T-helper 2 cell treated with Interferon-gamma antibody and Interleukin-4, amounts not matched to agents 100 ng/mL and 5 ng/mL, for 36 hours (primary cell): Measurements from ENCODE around the gene ATG14. TPM values are rescaled to one million over a fixed set of nuclear protein-coding genes. Genes with fewer than 3 reads are reported as not detected.
"Not testable (repeated sequence)": the region's sequence is repeated elsewhere in the genome, so short reads cannot be mapped to it uniquely, and the experiment has no call there.

Source experiments
- intact Hi-C: fragments of 100-400 bp; cut with micrococcal nuclease; formaldehyde crosslinking; loops from one replicate; pipeline ENCODE4 v1.15.1; 2023
- total RNA-seq: library from RNA; stranded (reverse); gene quantifications from 2 replicates; pipeline ENCODE4 v1.2.3, GENCODE V29; 2022

ATG14 gene
- total RNA-seq = 5.1 and 5.3 TPM in 2 replicates

GRCh38 chr14:55411426-55412389 is at the start of gene ATG14:
ATG14 (minus strand) TSS chr14:55411830; CDS start chr14:55411822, 8 bp downstream.
- intact Hi-C loops = loop anchor here (1.0 to 10.0 kb wide), 4 partner anchors 37 to 173 kb away; partner anchors contain the start of genes FBXO34 and KTN1

GRCh38 chr14:55458800-55459515 is 47.3 kb upstream of the ATG14 start:
- intact Hi-C loops = no loop called here

- intact Hi-C loops = no loop called here
Measured at GRCh38 chr14:55457496-55457895, 45.9 kb upstream of the ATG14 start.

- intact Hi-C loops = not testable (repeated sequence)
Measured at GRCh38 chr14:55456411-55456810, 44.8 kb upstream of the ATG14 start.

GRCh38 chr14:55454264-55455002 is 42.8 kb upstream of the ATG14 start:
- intact Hi-C loops = no loop called here

- intact Hi-C loops = no loop called here
Measured at GRCh38 chr14:55451950-55452349, 40.3 kb upstream of the ATG14 start.

GRCh38 chr14:55451398-55451797 is 39.8 kb upstream of the ATG14 start:
- intact Hi-C loops = no loop called here

GRCh38 chr14:55450987-55451386 is 39.4 kb upstream of the ATG14 start:
- intact Hi-C loops = no loop called here

- intact Hi-C loops = no loop called here
Measured at GRCh38 chr14:55450539-55450938, 38.9 kb upstream of the ATG14 start.

- intact Hi-C loops = no loop called here
Measured at GRCh38 chr14:55450124-55450523, 38.5 kb upstream of the ATG14 start.

- intact Hi-C loops = no loop called here
Measured at GRCh38 chr14:55449116-55449515, 37.5 kb upstream of the ATG14 start.

GRCh38 chr14:55448141-55448614 is 36.5 kb upstream of the ATG14 start:
- intact Hi-C loops = no loop called here

GRCh38 chr14:55446833-55447232 is 35.2 kb upstream of the ATG14 start:
- intact Hi-C loops = loop anchor here (2.0 kb wide), 1 partner anchor 1028 kb away; no protein-coding TSS in a partner anchor

GRCh38 chr14:55446127-55446736 is 34.6 kb upstream of the ATG14 start:
- intact Hi-C loops = loop anchor here (2.0 kb wide), 1 partner anchor 1029 kb away; no protein-coding TSS in a partner anchor

GRCh38 chr14:55441286-55441685 is 29.7 kb upstream of the ATG14 start:
- intact Hi-C loops = no loop called here

GRCh38 chr14:55440385-55440784 is 28.8 kb upstream of the ATG14 start, which contains the start of gene TBPL2:
TBPL2 (minus strand) TSS chr14:55440616; CDS start chr14:55440449, 167 bp downstream.
- intact Hi-C loops = no loop called here

GRCh38 chr14:55438066-55438683 is 26.5 kb upstream of the ATG14 start:
- intact Hi-C loops = no loop called here

- intact Hi-C loops = no loop called here
Measured at GRCh38 chr14:55436931-55437330, 25.3 kb upstream of the ATG14 start.

GRCh38 chr14:55436519-55436918 is 24.9 kb upstream of the ATG14 start:
- intact Hi-C loops = no loop called here

GRCh38 chr14:55434805-55435174 is 23.2 kb upstream of the ATG14 start:
- intact Hi-C loops = no loop called here
